GM23338 (cell line): ENCODE data around the gene MAPK13. TPM values are rescaled to one million over a fixed set of nuclear protein-coding genes. Genes with fewer than 3 reads are reported as not detected.

ENCODE experiments used
- ATAC-seq: fragments of 200-7000 bp; cut with Tn5 transposase; 3 replicates; pipeline ENCODE4 v1.9.1; 2020
- DNase-seq: peaks from one replicate; pipeline ENCODE4 v3.0.0-alpha.2; 2015; ENCODE audit warnings: low spot score
- H2AFZ ChIP-seq: fragments of 200-600 bp; sonication (generic); 2 replicates; pipeline ENCODE4 v1.8.0; 2016; ENCODE audit warnings: antibody characterized with exemption, mild to moderate bottlenecking, moderate library complexity
- H3F3A ChIP-seq: fragments of 200-600 bp; sonication (generic); replicated peaks from 2 replicates; pipeline ENCODE4 v1.8.0; 2017; ENCODE audit warnings: antibody characterized with exemption, mixed run types, low read depth
- H3K27ac ChIP-seq: fragments of 200-600 bp; sonication (generic); 2 replicates; pipeline ENCODE4 v1.6.1; 2016; ENCODE audit warnings: low read depth
- H3K27me3 ChIP-seq: fragments of 200-600 bp; sonication (generic); 2 replicates; pipeline ENCODE4 v1.8.0; 2016; ENCODE audit warnings: mild to moderate bottlenecking, mixed run types, moderate library complexity; ENCODE audit not compliant: insufficient read depth
- H3K36me3 ChIP-seq: fragments of 200-600 bp; sonication (generic); 2 replicates; pipeline ENCODE4 v1.8.0; 2016; ENCODE audit warnings: mild to moderate bottlenecking; ENCODE audit not compliant: insufficient read depth
- H3K4me1 ChIP-seq: fragments of 200-600 bp; sonication (generic); 2 replicates; pipeline ENCODE4 v1.8.0; 2016; ENCODE audit warnings: mild to moderate bottlenecking, moderate library complexity; ENCODE audit not compliant: insufficient read depth
- H3K4me2 ChIP-seq: fragments of 200-600 bp; sonication (generic); 2 replicates; pipeline ENCODE4 v1.7.1; 2017; ENCODE audit warnings: mixed run types
- H3K4me3 ChIP-seq: fragments of 200-600 bp; sonication (generic); 2 replicates; pipeline ENCODE4 v1.6.1; 2016; ENCODE audit warnings: mixed run types
- H3K79me2 ChIP-seq: fragments of 200-600 bp; sonication (generic); replicated peaks from 2 replicates; pipeline ENCODE4 v1.8.0; 2017; ENCODE audit warnings: mild to moderate bottlenecking; ENCODE audit not compliant: insufficient read depth
- H3K9me2 ChIP-seq: fragments of 200-600 bp; sonication (generic); 2 replicates; pipeline ENCODE4 v1.8.0; 2017; ENCODE audit not compliant: insufficient read depth
- H4K20me1 ChIP-seq: fragments of 200-600 bp; sonication (generic); replicated peaks from 2 replicates; pipeline ENCODE4 v1.8.0; 2017; ENCODE audit warnings: mild to moderate bottlenecking; ENCODE audit not compliant: insufficient read depth
- H3K27ac Mint-ChIP-seq: 2 replicates; pipeline ENCODE4 v1.8.0; 2020; ENCODE audit warnings: inconsistent platforms, mild to moderate bottlenecking, moderate library complexity, mixed read lengths
- H3K27me3 Mint-ChIP-seq: 3 replicates; pipeline ENCODE4 v1.8.0; 2022; ENCODE audit warnings: low read depth, mild to moderate bottlenecking, moderate library complexity, mixed read lengths, inconsistent platforms; ENCODE audit not compliant: insufficient read depth, poor library complexity
- H3K36me3 Mint-ChIP-seq: 3 replicates; pipeline ENCODE4 v1.8.0; 2021; ENCODE audit warnings: low read depth, mild to moderate bottlenecking, inconsistent platforms, moderate library complexity, mixed read lengths
- H3K4me1 Mint-ChIP-seq: 3 replicates; pipeline ENCODE4 v1.8.0; 2020; ENCODE audit warnings: mild to moderate bottlenecking, inconsistent platforms, mixed read lengths
- H3K4me3 Mint-ChIP-seq: 3 replicates; pipeline ENCODE4 v1.8.0; 2021; ENCODE audit warnings: moderate library complexity, mild to moderate bottlenecking, inconsistent platforms, mixed read lengths
- H3K9me3 Mint-ChIP-seq: 3 replicates; pipeline ENCODE4 v1.8.0; 2020; ENCODE audit warnings: moderate library complexity, mild to moderate bottlenecking, inconsistent platforms, mixed read lengths
- CREB1 ChIP-seq: fragments of 250-450 bp; sonication (Bioruptor Pico); IDR thresholded peaks from 2 replicates; pipeline ENCODE4 v1.5.0; 2020; ENCODE audit warnings: low read depth, mild to moderate bottlenecking, moderate library complexity
- EZH2 ChIP-seq: fragments of 200-600 bp; sonication (generic); IDR thresholded peaks from one replicate; pipeline ENCODE4 v1.8.0; 2017; ENCODE audit warnings: antibody characterized with exemption, mild to moderate bottlenecking, low read depth; ENCODE audit not compliant: unreplicated experiment
- JUNB ChIP-seq: IDR thresholded peaks from one replicate; pipeline ENCODE4 v1.6.1; 2016; ENCODE audit warnings: antibody characterized with exemption; ENCODE audit not compliant: unreplicated experiment
- POLR2AphosphoS5 ChIP-seq: IDR thresholded peaks from 2 replicates; pipeline ENCODE4 v1.6.1; 2016; ENCODE audit warnings: antibody characterized with exemption, low read depth
- STAT1 ChIP-seq: IDR thresholded peaks from one replicate; pipeline ENCODE4 v1.6.1; 2016; ENCODE audit warnings: antibody characterized with exemption; ENCODE audit not compliant: unreplicated experiment
- ZNF114 ChIP-seq: fragments of 250-450 bp; sonication (Bioruptor Pico); IDR thresholded peaks from 2 replicates; pipeline ENCODE4 v1.5.0; 2020; ENCODE audit warnings: mild to moderate bottlenecking, moderate library complexity
- ZNF331 ChIP-seq: fragments of 250-450 bp; sonication (Bioruptor Pico); IDR thresholded peaks from 2 replicates; pipeline ENCODE4 v1.5.0; 2020; ENCODE audit warnings: low read depth, mild to moderate bottlenecking, moderate library complexity
- polyA plus RNA-seq: library from polyadenylated mRNA; unstranded; fragments of >200 nt; fragmentation: Nextera tagmentation; extraction: Ambion mirVana; gene quantifications from 2 replicates; pipeline ENCODE4 v1.2.1, GENCODE V29; 2016
- total RNA-seq: library from RNA; depleted of rRNA; stranded (reverse); fragments of >200 nt; shearing (Covaris generic); gene quantifications from 2 replicates; pipeline ENCODE4 v1.2.3, GENCODE V29; 2014
- TF ChIP-seq, protein P1 (sequence below), 2 experiments: fragments of 200-600 bp in 1 of 2; sonication (generic) in 1 of 2; conservative IDR thresholded peaks; 2 replicates each; pipeline versions ENCODE4 v1.5.1 to v1.6.1; 2016 to 2017; ENCODE audit warnings: antibody characterized with exemption in 2 of 2, low read depth in 2 of 2, mild to moderate bottlenecking in 2 of 2, moderate library complexity in 1 of 2
- TF ChIP-seq, protein P2 (sequence below): IDR thresholded peaks from one replicate; pipeline ENCODE4 v1.6.1; 2018; ENCODE audit warnings: antibody characterized with exemption; ENCODE audit not compliant: unreplicated experiment
- TF ChIP-seq, protein P3 (sequence below): fragments of 250-450 bp; sonication (Bioruptor Pico); IDR thresholded peaks from 2 replicates; pipeline ENCODE4 v1.5.0; 2020; ENCODE audit warnings: mild to moderate bottlenecking, moderate library complexity
- TF ChIP-seq, protein P4 (sequence below): IDR thresholded peaks from 2 replicates; pipeline ENCODE4 v1.6.1; 2016; ENCODE audit warnings: antibody characterized with exemption

The MAPK13 gene
- total and polyA plus RNA-seq, 2 experiments from 2014 or later, result 6.3 to 12.3 TPM

DNA sequence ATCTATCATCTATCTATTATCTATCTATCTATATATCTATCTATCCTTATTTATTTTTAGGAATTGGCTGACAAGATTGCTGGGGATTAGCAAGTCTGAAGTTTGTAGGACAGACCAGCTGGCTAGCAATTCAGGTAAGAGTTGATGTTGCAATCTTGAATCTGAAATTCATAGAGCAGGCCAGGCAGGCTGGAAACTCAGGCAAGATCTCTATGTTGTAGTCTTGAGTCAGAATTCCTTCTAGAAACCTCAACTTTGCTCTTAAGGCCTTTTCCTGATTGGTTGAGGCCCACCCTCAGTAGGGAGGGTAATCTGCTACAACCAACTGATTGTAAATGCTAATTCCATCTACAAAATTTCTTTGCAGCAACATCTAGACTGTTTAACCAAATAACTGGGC, 19.2 kb downstream of the MAPK13 start (continued):
- TF ChIP-seq, protein P1, sequence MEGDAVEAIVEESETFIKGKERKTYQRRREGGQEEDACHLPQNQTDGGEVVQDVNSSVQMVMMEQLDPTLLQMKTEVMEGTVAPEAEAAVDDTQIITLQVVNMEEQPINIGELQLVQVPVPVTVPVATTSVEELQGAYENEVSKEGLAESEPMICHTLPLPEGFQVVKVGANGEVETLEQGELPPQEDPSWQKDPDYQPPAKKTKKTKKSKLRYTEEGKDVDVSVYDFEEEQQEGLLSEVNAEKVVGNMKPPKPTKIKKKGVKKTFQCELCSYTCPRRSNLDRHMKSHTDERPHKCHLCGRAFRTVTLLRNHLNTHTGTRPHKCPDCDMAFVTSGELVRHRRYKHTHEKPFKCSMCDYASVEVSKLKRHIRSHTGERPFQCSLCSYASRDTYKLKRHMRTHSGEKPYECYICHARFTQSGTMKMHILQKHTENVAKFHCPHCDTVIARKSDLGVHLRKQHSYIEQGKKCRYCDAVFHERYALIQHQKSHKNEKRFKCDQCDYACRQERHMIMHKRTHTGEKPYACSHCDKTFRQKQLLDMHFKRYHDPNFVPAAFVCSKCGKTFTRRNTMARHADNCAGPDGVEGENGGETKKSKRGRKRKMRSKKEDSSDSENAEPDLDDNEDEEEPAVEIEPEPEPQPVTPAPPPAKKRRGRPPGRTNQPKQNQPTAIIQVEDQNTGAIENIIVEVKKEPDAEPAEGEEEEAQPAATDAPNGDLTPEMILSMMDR (conservative IDR thresholded peaks at IDR 0.05; ENCODE audit: low read depth in 2 of 2), result no peak

DNA sequence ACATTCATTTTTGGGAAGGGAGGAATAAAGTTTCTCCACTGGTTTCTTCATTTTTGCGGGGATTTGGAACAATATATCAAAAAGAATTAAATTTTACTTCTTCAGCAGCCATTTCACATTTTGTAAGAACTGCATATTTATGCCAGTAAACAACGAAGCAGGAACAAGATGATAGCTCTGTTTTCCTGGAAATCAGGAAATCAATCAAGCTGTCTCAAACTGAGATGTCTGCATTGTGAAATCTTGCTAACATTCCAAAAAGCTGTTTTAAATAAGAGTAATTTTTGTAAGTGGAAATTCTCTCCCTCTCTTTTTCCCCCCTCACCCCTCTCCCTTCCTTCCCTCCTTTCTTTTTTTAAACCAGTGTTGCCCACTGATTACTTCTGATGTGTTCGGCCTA, 20.0 kb downstream of the MAPK13 start:
- Mint-ChIP-seq H3K36me3 (peaks cover 5% of the 10 kb centered on the region), H3K4me3 (no peak overlapping the region), H3K27me3 (peaks cover 1% of the 10 kb centered on the region), H3K4me1 (no peaks in the 10 kb centered on the region), H3K9me3 (peaks cover 22% of the 10 kb centered on the region), H3K27ac (no peak overlapping the region)
- H3K4me2 ChIP-seq, result no peak overlapping the region
- no peak overlapping the region for H3K4me3 ChIP-seq
- no peak overlapping the region for H2AFZ ChIP-seq
- H4K20me1 ChIP-seq, result no peaks in the 10 kb centered on the region
- H3K9me2 ChIP-seq, result no peaks in the 10 kb centered on the region
- no peak for ATAC-seq
- no peak overlapping the region for H3K27ac ChIP-seq
- no peaks in the 10 kb centered on the region for H3K79me2 ChIP-seq
- H3K27me3 ChIP-seq, result no peaks in the 10 kb centered on the region
- no peaks in the 10 kb centered on the region for H3F3A ChIP-seq
- no peaks in the 10 kb centered on the region for H3K36me3 ChIP-seq
- DNase-seq, result no peak
- H3K4me1 ChIP-seq, result no peaks in the 10 kb centered on the region
- TF ChIP-seq, protein P2, sequence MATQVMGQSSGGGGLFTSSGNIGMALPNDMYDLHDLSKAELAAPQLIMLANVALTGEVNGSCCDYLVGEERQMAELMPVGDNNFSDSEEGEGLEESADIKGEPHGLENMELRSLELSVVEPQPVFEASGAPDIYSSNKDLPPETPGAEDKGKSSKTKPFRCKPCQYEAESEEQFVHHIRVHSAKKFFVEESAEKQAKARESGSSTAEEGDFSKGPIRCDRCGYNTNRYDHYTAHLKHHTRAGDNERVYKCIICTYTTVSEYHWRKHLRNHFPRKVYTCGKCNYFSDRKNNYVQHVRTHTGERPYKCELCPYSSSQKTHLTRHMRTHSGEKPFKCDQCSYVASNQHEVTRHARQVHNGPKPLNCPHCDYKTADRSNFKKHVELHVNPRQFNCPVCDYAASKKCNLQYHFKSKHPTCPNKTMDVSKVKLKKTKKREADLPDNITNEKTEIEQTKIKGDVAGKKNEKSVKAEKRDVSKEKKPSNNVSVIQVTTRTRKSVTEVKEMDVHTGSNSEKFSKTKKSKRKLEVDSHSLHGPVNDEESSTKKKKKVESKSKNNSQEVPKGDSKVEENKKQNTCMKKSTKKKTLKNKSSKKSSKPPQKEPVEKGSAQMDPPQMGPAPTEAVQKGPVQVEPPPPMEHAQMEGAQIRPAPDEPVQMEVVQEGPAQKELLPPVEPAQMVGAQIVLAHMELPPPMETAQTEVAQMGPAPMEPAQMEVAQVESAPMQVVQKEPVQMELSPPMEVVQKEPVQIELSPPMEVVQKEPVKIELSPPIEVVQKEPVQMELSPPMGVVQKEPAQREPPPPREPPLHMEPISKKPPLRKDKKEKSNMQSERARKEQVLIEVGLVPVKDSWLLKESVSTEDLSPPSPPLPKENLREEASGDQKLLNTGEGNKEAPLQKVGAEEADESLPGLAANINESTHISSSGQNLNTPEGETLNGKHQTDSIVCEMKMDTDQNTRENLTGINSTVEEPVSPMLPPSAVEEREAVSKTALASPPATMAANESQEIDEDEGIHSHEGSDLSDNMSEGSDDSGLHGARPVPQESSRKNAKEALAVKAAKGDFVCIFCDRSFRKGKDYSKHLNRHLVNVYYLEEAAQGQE, result no peak
- TF ChIP-seq, protein P3, sequence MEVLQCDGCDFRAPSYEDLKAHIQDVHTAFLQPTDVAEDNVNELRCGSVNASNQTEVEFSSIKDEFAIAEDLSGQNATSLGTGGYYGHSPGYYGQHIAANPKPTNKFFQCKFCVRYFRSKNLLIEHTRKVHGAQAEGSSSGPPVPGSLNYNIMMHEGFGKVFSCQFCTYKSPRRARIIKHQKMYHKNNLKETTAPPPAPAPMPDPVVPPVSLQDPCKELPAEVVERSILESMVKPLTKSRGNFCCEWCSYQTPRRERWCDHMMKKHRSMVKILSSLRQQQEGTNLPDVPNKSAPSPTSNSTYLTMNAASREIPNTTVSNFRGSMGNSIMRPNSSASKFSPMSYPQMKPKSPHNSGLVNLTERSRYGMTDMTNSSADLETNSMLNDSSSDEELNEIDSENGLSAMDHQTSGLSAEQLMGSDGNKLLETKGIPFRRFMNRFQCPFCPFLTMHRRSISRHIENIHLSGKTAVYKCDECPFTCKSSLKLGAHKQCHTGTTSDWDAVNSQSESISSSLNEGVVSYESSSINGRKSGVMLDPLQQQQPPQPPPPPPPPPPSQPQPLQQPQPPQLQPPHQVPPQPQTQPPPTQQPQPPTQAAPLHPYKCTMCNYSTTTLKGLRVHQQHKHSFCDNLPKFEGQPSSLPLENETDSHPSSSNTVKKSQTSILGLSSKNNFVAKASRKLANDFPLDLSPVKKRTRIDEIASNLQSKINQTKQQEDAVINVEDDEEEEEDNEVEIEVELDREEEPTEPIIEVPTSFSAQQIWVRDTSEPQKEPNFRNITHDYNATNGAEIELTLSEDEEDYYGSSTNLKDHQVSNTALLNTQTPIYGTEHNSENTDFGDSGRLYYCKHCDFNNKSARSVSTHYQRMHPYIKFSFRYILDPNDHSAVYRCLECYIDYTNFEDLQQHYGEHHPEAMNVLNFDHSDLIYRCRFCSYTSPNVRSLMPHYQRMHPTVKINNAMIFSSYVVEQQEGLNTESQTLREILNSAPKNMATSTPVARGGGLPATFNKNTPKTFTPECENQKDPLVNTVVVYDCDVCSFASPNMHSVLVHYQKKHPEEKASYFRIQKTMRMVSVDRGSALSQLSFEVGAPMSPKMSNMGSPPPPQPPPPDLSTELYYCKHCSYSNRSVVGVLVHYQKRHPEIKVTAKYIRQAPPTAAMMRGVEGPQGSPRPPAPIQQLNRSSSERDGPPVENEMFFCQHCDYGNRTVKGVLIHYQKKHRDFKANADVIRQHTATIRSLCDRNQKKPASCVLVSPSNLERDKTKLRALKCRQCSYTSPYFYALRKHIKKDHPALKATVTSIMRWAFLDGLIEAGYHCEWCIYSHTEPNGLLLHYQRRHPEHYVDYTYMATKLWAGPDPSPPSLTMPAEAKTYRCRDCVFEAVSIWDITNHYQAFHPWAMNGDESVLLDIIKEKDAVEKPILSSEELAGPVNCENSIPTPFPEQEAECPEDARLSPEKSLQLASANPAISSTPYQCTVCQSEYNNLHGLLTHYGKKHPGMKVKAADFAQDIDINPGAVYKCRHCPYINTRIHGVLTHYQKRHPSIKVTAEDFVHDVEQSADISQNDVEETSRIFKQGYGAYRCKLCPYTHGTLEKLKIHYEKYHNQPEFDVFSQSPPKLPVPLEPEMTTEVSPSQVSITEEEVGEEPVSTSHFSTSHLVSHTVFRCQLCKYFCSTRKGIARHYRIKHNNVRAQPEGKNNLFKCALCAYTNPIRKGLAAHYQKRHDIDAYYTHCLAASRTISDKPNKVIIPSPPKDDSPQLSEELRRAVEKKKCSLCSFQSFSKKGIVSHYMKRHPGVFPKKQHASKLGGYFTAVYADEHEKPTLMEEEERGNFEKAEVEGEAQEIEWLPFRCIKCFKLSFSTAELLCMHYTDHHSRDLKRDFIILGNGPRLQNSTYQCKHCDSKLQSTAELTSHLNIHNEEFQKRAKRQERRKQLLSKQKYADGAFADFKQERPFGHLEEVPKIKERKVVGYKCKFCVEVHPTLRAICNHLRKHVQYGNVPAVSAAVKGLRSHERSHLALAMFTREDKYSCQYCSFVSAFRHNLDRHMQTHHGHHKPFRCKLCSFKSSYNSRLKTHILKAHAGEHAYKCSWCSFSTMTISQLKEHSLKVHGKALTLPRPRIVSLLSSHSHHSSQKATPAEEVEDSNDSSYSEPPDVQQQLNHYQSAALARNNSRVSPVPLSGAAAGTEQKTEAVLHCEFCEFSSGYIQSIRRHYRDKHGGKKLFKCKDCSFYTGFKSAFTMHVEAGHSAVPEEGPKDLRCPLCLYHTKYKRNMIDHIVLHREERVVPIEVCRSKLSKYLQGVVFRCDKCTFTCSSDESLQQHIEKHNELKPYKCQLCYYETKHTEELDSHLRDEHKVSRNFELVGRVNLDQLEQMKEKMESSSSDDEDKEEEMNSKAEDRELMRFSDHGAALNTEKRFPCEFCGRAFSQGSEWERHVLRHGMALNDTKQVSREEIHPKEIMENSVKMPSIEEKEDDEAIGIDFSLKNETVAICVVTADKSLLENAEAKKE (CRISPR knock-in tag), result no peak
- TF ChIP-seq CREB1 (CRISPR knock-in tag) (no peak), JUNB (no peak), STAT1 (no peak), ZNF331 (CRISPR knock-in tag) (no peak), ZNF114 (CRISPR knock-in tag) (no peak), EZH2 (no peak), POLR2AphosphoS5 (no peak)
- TF ChIP-seq, protein P4, sequence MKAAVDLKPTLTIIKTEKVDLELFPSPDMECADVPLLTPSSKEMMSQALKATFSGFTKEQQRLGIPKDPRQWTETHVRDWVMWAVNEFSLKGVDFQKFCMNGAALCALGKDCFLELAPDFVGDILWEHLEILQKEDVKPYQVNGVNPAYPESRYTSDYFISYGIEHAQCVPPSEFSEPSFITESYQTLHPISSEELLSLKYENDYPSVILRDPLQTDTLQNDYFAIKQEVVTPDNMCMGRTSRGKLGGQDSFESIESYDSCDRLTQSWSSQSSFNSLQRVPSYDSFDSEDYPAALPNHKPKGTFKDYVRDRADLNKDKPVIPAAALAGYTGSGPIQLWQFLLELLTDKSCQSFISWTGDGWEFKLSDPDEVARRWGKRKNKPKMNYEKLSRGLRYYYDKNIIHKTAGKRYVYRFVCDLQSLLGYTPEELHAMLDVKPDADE, result no peak
- TF ChIP-seq, protein P1 (conservative IDR thresholded peaks at IDR 0.05; ENCODE audit: low read depth in 2 of 2), result no peak
